Epithelial cell of esophagus (primary cell): ENCODE data around the gene TRIM17.

Experiments
- DNase-seq: peaks from one replicate; pipeline ENCODE4 v3.0.0; 2010; ENCODE audit warnings: low read depth
- H3K4me3 ChIP-seq: 2 replicates; pipeline ENCODE4 v1.5.1; 2011; ENCODE audit warnings: mild to moderate bottlenecking, low read length, control low read depth
- TF ChIP-seq, protein P1 (sequence below): IDR thresholded peaks from 2 replicates; pipeline ENCODE4 v1.5.1; 2011; ENCODE audit warnings: low read depth, mild to moderate bottlenecking, low read length, control low read depth, inconsistent platforms; ENCODE audit not compliant: insufficient read depth; ENCODE audit errors: missing control alignments

The TRIM17 gene

DNA sequence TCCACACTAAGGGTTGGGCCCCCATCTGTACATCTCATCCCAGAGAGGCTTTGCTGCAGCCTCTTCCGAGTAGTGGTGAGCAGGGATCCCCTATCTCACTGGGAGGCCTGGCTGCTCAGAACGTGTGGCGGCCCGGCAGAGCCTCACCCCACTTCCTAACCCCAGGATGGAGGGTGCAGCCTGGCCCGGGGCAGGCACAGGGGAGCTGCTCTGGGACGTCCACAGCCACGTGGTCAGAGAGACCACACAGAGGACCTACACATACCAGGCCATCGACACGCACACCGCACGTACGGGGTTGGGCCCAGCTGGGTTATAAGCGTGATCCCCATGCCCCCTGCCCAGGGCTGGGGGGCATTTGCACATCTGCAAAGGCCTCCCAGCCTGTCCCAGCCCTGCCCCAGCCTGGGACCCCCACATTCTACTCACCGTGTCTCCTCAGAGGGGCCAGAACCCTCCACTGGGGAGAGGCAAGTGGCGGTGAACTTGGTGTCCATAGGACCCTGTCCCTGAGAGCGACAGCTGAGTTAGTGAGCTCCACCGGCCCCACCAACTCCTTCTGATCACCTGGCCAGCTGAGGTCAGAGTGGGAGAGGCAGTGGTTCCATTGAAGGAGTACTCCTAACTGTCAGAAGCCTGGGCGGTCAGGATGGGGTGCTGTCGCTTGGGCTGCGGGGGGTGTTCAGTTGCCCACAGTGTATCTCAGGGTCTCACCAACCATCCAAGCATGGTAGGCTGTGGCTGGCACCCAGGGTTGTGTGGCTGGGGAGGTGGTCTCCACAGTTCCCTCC is 51.2 kb downstream of the TRIM17 start:
- no peak overlapping the region for H3K4me3 ChIP-seq
- TF ChIP-seq, protein P1, sequence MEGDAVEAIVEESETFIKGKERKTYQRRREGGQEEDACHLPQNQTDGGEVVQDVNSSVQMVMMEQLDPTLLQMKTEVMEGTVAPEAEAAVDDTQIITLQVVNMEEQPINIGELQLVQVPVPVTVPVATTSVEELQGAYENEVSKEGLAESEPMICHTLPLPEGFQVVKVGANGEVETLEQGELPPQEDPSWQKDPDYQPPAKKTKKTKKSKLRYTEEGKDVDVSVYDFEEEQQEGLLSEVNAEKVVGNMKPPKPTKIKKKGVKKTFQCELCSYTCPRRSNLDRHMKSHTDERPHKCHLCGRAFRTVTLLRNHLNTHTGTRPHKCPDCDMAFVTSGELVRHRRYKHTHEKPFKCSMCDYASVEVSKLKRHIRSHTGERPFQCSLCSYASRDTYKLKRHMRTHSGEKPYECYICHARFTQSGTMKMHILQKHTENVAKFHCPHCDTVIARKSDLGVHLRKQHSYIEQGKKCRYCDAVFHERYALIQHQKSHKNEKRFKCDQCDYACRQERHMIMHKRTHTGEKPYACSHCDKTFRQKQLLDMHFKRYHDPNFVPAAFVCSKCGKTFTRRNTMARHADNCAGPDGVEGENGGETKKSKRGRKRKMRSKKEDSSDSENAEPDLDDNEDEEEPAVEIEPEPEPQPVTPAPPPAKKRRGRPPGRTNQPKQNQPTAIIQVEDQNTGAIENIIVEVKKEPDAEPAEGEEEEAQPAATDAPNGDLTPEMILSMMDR, result no peak
- DNase-seq, result no peak

DNA sequence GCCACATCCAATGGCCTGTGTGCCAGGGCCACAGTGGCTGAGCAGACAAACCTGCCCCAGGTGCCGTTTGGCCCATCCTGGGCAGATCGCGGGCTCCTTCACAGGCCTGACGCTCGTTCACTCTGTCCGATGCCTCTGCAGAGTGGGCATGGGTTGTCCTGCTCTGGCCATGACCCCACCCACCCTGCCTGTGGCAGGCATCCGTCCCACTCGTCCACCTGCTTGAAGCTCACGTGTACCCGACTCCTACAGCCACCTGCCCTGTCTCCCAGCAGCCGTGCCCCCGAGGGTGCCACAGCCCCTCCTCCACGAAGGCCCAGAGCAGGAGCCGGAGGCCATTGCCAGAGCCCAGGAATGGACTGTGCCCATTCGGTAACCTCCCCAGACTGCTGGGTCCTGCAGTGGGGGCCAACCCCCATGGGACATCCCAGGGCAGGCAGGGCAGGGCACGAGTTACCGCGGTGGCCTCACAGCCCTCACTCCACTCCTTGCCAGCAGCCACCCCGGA is 51.9 kb downstream of the TRIM17 start:
- no peak for DNase-seq
- H3K4me3 ChIP-seq, result no peak overlapping the region
- TF ChIP-seq, protein P1, result no peak

DNA sequence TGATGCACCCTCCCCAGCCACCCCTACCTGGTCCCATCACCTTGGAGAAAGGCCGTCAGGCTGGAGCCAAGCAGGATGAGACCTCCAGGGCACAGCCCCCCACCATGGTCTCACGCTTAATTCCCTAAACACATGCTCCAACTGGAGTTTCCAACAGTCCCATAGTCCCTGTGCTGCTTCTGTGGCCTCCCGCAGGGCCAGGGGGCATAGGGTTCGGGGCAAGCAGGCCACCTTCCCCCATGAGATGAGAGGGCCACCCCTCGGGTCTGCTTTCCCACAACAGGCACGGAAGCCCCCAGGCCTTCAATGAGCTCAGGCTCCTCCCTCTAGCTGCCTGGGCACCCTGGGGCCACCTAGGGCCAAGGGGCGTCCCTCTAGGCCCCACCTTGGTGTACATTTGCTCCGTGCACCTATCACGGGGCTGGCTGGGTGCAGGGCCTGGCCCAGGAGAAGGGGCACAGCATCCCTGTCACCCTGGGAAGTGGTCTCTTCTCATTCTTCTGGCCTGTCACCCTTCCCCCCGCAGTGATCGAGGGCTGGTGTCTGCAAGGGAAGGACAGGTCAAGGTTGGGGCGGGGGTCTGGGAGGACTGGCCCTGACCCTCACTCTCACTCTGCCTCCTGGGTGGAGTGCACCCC is 52.5 kb downstream of the TRIM17 start:
- no peak overlapping the region for H3K4me3 ChIP-seq
- TF ChIP-seq, protein P1, result no peak
- no peak for DNase-seq

DNA sequence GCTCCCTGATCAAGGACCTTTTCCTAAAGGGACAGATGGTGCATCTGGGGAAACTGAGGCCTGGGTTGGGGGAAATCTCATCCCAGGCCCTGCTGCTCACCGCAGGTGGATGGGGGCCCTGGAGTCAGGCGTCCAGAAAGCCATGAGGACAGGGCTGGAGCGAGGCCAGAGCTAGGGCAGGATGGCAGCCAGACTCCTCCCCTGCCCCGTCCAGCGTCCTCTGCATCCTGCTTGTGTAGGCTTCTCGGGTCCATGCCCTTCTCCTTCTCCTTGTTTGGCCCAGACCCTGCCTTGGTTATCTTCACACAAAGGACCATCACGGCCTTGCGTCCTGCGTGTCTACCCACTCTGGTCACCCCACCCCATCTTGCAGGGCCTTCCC is 53.0 kb downstream of the TRIM17 start:
- DNase-seq, result no peak
- TF ChIP-seq, protein P1, result no peak

DNA sequence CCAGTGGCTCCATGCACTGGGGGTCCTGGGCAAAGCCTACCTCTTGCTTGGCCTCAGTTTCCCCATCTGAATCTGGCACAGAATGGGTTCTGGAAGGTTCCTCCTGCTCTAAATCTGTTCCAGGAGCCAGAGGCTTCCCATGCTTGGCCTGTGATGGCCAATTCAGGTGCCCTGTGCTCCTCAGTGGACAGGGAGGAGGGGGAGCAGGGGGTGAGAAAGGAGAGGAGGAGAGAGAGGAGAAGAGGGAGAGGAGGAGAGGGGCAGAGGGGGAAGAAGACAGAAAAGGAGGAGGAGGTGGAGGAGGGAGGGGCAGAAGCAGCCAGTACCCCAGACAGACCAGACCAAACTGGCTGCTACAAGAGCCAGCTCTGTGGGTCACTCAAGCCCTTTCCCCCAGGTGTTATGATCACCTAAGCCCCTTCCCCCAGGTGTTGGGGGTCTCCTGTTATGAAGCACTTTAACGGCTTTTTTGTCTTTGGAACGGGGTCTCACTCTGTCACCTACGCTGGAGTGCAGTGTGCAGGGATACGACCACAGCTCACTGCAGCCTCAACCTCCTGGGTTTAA is 53.7 kb downstream of the TRIM17 start:
- DNase-seq, result no peak
- no peak overlapping the region for H3K4me3 ChIP-seq
- TF ChIP-seq, protein P1, result no peak

More for the DNA sequence above, 53.0 kb downstream of the TRIM17 start:
- H3K4me3 ChIP-seq, result no peak overlapping the region

DNA sequence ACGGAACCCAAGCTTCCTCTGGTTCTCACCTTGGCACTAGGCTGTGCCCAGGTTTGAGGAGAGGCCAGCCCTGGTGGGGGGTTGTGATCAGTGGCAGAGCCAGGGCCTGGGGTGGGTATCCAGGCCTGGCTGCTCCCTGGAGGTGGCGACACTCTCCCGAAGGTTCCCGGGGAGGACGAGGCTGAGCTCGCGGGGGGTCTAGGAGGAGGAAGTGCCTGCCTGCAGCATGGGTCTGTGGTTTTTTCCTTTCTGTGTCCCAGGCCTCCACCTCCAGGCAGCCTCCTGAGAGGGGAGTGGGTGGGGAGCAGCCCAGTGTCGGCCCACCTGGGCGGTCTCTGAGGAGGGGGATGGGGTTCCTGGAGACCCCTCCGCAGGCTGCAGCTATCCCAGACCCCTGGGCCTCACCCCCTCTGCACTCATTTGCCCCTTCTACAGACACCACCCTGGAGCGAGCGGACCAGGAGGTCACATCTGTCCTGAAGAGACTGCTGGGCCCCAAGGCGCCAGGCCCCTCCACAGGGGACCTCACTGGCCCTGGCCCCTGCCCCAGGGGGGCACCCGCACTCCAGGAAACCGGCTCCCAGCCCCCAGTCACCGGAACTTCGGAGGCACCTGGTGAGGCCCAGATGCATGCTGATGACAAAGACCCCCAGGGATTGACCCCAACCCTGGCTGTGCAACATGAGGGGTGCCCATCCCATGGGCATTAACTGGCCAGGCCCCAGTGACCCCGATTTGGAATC is 54.3 kb downstream of the TRIM17 start:
- no peak overlapping the region for H3K4me3 ChIP-seq
- DNase-seq, result no peak
- TF ChIP-seq, protein P1, result no peak
